PC-9 (cell line): ENCODE measurements around the gene DNAJC28. TPM values are rescaled to one million over a fixed set of nuclear protein-coding genes. Genes with fewer than 3 reads are reported as not detected.

Source experiments
- BruUV-seq: library from RNA; stranded (reverse); fragments of 400-500 nt; replicated peaks from 2 replicates; lab custom pipeline; 2021; lab: Mats Ljungman, UMichigan
- CTCF ChIA-PET: fragments of 300-600 bp; sonication (Branson Sonifier 250); formaldehyde crosslinking; loops from one replicate; lab custom pipeline; 2022; ENCODE audit warnings: antibody characterized with exemption; lab: Charles Lee
- POLR2A ChIA-PET: fragments of 300-600 bp; sonication (Branson Sonifier 250); formaldehyde crosslinking; loops from one replicate; lab custom pipeline; 2022; ENCODE audit warnings: antibody characterized with exemption; ENCODE audit not compliant: unreplicated experiment; lab: Charles Lee
- DNase-seq, 2 experiments: peaks; one replicate each; pipeline versions ENCODE4 v3.0.0 to v3.0.0-alpha.2; 2015 to 2022; ENCODE audit warnings: mixed read lengths in 1 of 2
- H2AFZ ChIP-seq: fragments of 200-600 bp; sonication (generic); 2 replicates; pipeline ENCODE4 v1.8.1; 2017; ENCODE audit warnings: antibody characterized with exemption
- H3F3A ChIP-seq: fragments of 200-600 bp; sonication (generic); 2 replicates; pipeline ENCODE4 v1.8.1; 2017; ENCODE audit warnings: antibody characterized with exemption, mild to moderate bottlenecking, low read depth; ENCODE audit not compliant: insufficient read depth
- H3K27ac ChIP-seq: fragments of 200-600 bp; sonication (generic); 2 replicates; pipeline ENCODE4 v1.6.1; 2016; ENCODE audit warnings: mixed run types
- H3K27me3 ChIP-seq: fragments of 200-600 bp; sonication (generic); 2 replicates; pipeline ENCODE4 v1.6.1; 2016; ENCODE audit warnings: low read depth, mixed run types; ENCODE audit not compliant: insufficient read depth
- H3K36me3 ChIP-seq: fragments of 200-600 bp; sonication (generic); 2 replicates; pipeline ENCODE4 v1.6.1; 2016; ENCODE audit warnings: low read depth, mixed run types
- H3K4me1 ChIP-seq: fragments of 200-600 bp; sonication (generic); replicated peaks from 2 replicates; pipeline ENCODE4 v1.6.1; 2016; ENCODE audit warnings: mixed run types; ENCODE audit not compliant: insufficient read depth
- H3K4me2 ChIP-seq: fragments of 200-600 bp; sonication (generic); 2 replicates; pipeline ENCODE4 v1.6.1; 2017; ENCODE audit warnings: mixed run types
- H3K4me3 ChIP-seq: fragments of 200-600 bp; sonication (generic); 2 replicates; pipeline ENCODE4 v1.6.1; 2016; ENCODE audit warnings: mixed run types
- H3K79me2 ChIP-seq: fragments of 200-600 bp; sonication (generic); 2 replicates; pipeline ENCODE4 v1.6.1; 2017; ENCODE audit warnings: low read depth, mixed run types
- H3K9me2 ChIP-seq: fragments of 200-600 bp; sonication (generic); 2 replicates; pipeline ENCODE4 v1.8.1; 2017; ENCODE audit warnings: mild to moderate bottlenecking; ENCODE audit not compliant: insufficient read depth
- H3K9me3 ChIP-seq: fragments of 200-600 bp; sonication (generic); 2 replicates; pipeline ENCODE4 v1.8.1; 2016; ENCODE audit warnings: low read depth; ENCODE audit not compliant: insufficient read depth
- H4K20me1 ChIP-seq: fragments of 200-600 bp; sonication (generic); 2 replicates; pipeline ENCODE4 v1.8.1; 2017; ENCODE audit not compliant: insufficient read depth
- CTCF ChIP-seq: fragments of 200-600 bp; sonication (generic); conservative IDR thresholded peaks from 2 replicates; pipeline ENCODE4 v1.6.1; 2017; ENCODE audit warnings: mixed run types, antibody characterized with exemption, mild to moderate bottlenecking, moderate library complexity
- EZH2 ChIP-seq: fragments of 200-600 bp; sonication (generic); IDR thresholded peaks from 2 replicates; pipeline ENCODE4 v1.8.0; 2017; ENCODE audit warnings: antibody characterized with exemption, low read depth
- intact Hi-C: fragments of 100-400 bp; cut with micrococcal nuclease; formaldehyde crosslinking; loops from one replicate; pipeline ENCODE4 v1.10.0; 2022; ENCODE audit not compliant: unreplicated experiment
- total RNA-seq: library from RNA; stranded (reverse); gene quantifications from 2 replicates; pipeline ENCODE4 v1.2.3, GENCODE V29; 2021

DNAJC28 gene
- total RNA-seq, 1 experiment from 2014 or later: 1.1 TPM

- H3F3A ChIP-seq: peaks cover 6% of the 10 kb centered on the region; the same call in 1 of the 2 replicates
- POLR2A ChIA-PET: no interaction called here
- intact Hi-C loops: no loop called here
- no peak overlapping the region for H3K4me2 ChIP-seq
- H3K9me2 ChIP-seq: no peaks in the 10 kb centered on the region
- no peaks in the 10 kb centered on the region for H3K79me2 ChIP-seq
- TF ChIP-seq CTCF (no peak), EZH2 (no peak)
- no peak for DNase-seq
- H3K4me3 ChIP-seq: no peak overlapping the region
- no peak overlapping the region for H3K27ac ChIP-seq
- no peaks in the 10 kb centered on the region for H3K27me3 ChIP-seq
- H3K36me3 ChIP-seq: peaks cover 6% of the 10 kb centered on the region; the same call in 1 of the 2 replicates
- H4K20me1 ChIP-seq: no peaks in the 10 kb centered on the region
- CTCF ChIA-PET: interaction anchor here (0.6 kb wide), 1 partner anchor 848 kb away, joined by 4 read pairs; no protein-coding TSS in a partner anchor
- BruUV-seq: no TSS peak
- H2AFZ ChIP-seq: no peak overlapping the region
- H3K9me3 ChIP-seq: no peaks in the 10 kb centered on the region
- H3K4me1 ChIP-seq: no peaks in the 10 kb centered on the region
Measured at GRCh38 chr21:33522953-33523349, 31.4 kb upstream of the DNAJC28 start.

DNA sequence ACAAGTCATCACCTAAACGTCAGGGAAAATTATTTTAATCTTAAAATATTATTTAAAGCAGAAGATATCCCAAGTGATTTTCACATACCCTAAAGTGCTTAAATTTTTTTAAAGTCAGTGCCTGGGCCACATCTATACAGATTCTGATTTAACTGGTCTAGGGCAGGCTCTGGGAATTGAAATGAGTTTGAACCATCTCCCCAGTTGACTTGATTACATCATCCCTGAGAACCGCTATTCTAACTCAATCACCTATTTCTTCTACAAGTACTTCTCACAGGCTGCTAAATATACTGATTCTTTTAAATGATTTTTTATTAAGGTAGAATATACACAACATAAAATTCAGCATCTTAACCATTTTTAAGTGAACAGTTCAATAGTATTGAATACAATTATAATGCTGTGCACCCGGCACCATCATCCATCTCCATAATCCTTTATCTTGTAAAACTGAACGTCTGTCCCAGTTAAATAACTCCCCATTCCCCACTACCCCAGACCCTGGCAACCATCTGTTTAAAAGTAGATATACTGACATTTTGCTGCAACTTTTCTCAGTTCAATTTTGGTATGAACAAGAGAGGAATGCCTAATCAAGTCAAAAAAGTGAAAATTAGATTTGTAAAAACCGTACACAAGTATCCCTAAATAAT lies 30.9 kb upstream of the DNAJC28 start:
- ChIA-PET CTCF (no interaction called here), POLR2A (no interaction called here)
- intact Hi-C loops: no loop called here
- H3K79me2 ChIP-seq: no peaks in the 10 kb centered on the region
- no peak overlapping the region for H3K4me2 ChIP-seq
- no peaks in the 10 kb centered on the region for H3K9me3 ChIP-seq
- H3K27me3 ChIP-seq: no peaks in the 10 kb centered on the region
- DNase-seq: no peak
- H3K36me3 ChIP-seq: 0 out of 2 replicates have a peak, but pooled peaks cover under 1% of the 10 kb centered on the region
- no peak overlapping the region for H3K27ac ChIP-seq
- no TSS peak for BruUV-seq
- H2AFZ ChIP-seq: no peak overlapping the region
- H3K4me1 ChIP-seq: no peaks in the 10 kb centered on the region
- peaks cover 6% of the 10 kb centered on the region; the same call in 1 of the 2 replicates for H3F3A ChIP-seq
- no peaks in the 10 kb centered on the region for H3K9me2 ChIP-seq
- H4K20me1 ChIP-seq: no peaks in the 10 kb centered on the region
- no peak overlapping the region for H3K4me3 ChIP-seq
- TF ChIP-seq EZH2: no peak
- TF ChIP-seq CTCF: no peak

- no peak overlapping the region for H3K4me2 ChIP-seq
- H3K4me1 ChIP-seq: no peaks in the 10 kb centered on the region
- intact Hi-C loops: no loop called here
- H3K9me2 ChIP-seq: no peaks in the 10 kb centered on the region
- ChIA-PET POLR2A (no interaction called here), CTCF (no interaction called here)
- BruUV-seq: no TSS peak
- TF ChIP-seq EZH2 (no peak), CTCF (no peak)
- H3K27me3 ChIP-seq: no peaks in the 10 kb centered on the region
- H3K36me3 ChIP-seq: 0 out of 2 replicates have a peak, but pooled peaks cover 7% of the 10 kb centered on the region
- no peaks in the 10 kb centered on the region for H4K20me1 ChIP-seq
- no peak overlapping the region for H3K4me3 ChIP-seq
- H3F3A ChIP-seq: no peaks in the 10 kb centered on the region
- DNase-seq: no peak
- H3K79me2 ChIP-seq: no peaks in the 10 kb centered on the region
- H3K9me3 ChIP-seq: no peaks in the 10 kb centered on the region
- no peak overlapping the region for H3K27ac ChIP-seq
- no peak overlapping the region for H2AFZ ChIP-seq
Measured at GRCh38 chr21:33518899-33519298, 27.4 kb upstream of the DNAJC28 start.
